ENCODE measurements around the gene SDK1.

SDK1 gene

DNA sequence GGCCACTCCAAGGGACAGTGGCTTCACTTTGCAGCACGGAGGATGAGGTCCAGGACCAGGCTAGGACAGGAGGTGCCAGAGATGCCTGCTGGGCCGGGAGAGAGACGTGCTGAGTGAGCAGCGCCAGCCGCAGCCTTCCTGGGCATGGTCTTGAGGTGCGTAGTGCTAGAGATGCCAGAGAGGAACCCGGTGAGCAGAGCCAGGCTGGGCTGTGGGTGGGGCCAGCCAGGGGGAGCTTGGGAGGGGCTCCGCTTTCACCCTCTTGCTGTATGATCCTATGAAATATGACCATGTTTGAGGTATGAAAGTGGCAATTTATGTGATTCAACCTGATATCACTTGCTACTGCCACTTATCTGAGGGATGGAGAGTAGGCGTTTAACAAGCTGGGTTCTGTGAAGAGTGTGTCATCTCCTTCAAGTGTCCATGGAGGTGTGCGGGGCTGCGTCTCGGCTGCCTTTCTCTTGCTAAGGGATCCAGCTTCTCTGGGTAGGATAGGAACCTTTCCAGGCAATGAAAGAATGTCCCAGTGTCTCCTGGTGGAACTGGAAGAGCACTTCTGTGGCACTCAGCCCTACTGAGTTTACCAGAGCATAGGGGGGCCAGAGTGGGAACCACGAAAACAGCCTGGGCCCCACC lies 862.6 kb downstream of the SDK1 start:
- no peak overlapping the region for H3K4me3 ChIP-seq (ENCODE audit: severe bottlenecking)
- peaks cover 18% of the 10 kb centered on the region for H3K4me1 ChIP-seq (ENCODE audit: insufficient read depth, poor library complexity, severe bottlenecking)
- peaks cover 2% of the 10 kb centered on the region for H3K9me3 ChIP-seq (ENCODE audit: severe bottlenecking)
- TF ChIP-seq, protein P1, sequence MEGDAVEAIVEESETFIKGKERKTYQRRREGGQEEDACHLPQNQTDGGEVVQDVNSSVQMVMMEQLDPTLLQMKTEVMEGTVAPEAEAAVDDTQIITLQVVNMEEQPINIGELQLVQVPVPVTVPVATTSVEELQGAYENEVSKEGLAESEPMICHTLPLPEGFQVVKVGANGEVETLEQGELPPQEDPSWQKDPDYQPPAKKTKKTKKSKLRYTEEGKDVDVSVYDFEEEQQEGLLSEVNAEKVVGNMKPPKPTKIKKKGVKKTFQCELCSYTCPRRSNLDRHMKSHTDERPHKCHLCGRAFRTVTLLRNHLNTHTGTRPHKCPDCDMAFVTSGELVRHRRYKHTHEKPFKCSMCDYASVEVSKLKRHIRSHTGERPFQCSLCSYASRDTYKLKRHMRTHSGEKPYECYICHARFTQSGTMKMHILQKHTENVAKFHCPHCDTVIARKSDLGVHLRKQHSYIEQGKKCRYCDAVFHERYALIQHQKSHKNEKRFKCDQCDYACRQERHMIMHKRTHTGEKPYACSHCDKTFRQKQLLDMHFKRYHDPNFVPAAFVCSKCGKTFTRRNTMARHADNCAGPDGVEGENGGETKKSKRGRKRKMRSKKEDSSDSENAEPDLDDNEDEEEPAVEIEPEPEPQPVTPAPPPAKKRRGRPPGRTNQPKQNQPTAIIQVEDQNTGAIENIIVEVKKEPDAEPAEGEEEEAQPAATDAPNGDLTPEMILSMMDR (IDR thresholded peaks at IDR 0.05; ENCODE audit: poor library complexity, severe bottlenecking): no peak
- no peaks in the 10 kb centered on the region for H3K36me3 ChIP-seq (ENCODE audit: low read depth)
- DNase-seq (ENCODE audit: low spot score) (no peak), ATAC-seq (ENCODE audit: low read depth) (no peak)
- no peaks in the 10 kb centered on the region for H3K27me3 ChIP-seq (ENCODE audit: insufficient read depth, poor library complexity, severe bottlenecking)
- no peak overlapping the region for H3K27ac ChIP-seq (ENCODE audit: poor library complexity, severe bottlenecking)

GRCh38 chr7:4164556-4164955 lies 863.5 kb downstream of the SDK1 start:
- no peak for DNase-seq (ENCODE audit: low spot score)
- Histone ChIP-seq H3K9me3 (ENCODE audit: severe bottlenecking) (no peaks in the 10 kb centered on the region), H3K4me3 (ENCODE audit: severe bottlenecking) (no peak overlapping the region), H3K27me3 (ENCODE audit: insufficient read depth, poor library complexity, severe bottlenecking) (no peaks in the 10 kb centered on the region), H3K4me1 (ENCODE audit: insufficient read depth, poor library complexity, severe bottlenecking) (peaks cover 12% of the 10 kb centered on the region), H3K36me3 (ENCODE audit: low read depth) (no peaks in the 10 kb centered on the region), H3K27ac (ENCODE audit: poor library complexity, severe bottlenecking) (no peak overlapping the region)
- TF ChIP-seq, protein P1 (IDR thresholded peaks at IDR 0.05; ENCODE audit: poor library complexity, severe bottlenecking): no peak
- no peak for ATAC-seq (ENCODE audit: low read depth)

- TF ChIP-seq, protein P1 (IDR thresholded peaks at IDR 0.05; ENCODE audit: poor library complexity, severe bottlenecking): no peak
- H3K27ac ChIP-seq (ENCODE audit: poor library complexity, severe bottlenecking): no peak overlapping the region
- H3K36me3 ChIP-seq (ENCODE audit: low read depth): no peaks in the 10 kb centered on the region
- H3K9me3 ChIP-seq (ENCODE audit: severe bottlenecking): no peaks in the 10 kb centered on the region
- no peak overlapping the region for H3K4me3 ChIP-seq (ENCODE audit: severe bottlenecking)
- ATAC-seq (ENCODE audit: low read depth) (no peak), DNase-seq (ENCODE audit: low spot score) (no peak)
- no peaks in the 10 kb centered on the region for H3K27me3 ChIP-seq (ENCODE audit: insufficient read depth, poor library complexity, severe bottlenecking)
- H3K4me1 ChIP-seq (ENCODE audit: insufficient read depth, poor library complexity, severe bottlenecking): no peaks in the 10 kb centered on the region
Measured at GRCh38 chr7:4166340-4166739, 865.3 kb downstream of the SDK1 start.

DNA sequence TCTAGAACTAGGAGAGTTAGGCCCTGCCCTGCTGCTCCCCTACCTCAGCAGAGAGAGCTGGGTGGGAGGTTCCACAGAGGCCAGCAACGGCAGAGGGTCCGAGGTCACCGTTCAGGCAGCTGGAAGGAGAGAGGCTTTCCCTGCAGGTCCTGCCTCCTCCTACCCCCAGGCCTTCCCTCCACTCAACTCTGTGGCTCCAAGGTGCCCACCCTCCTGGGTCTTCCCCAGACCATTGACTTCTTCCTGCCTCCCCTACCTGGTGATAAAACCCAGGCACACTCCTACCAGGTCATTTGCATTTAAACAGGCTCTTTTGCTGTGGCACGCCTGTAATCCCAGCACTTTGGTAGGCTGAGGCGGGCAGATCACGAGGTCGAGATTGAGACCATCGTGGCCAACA lies 865.8 kb downstream of the SDK1 start:
- no peaks in the 10 kb centered on the region for H3K9me3 ChIP-seq (ENCODE audit: severe bottlenecking)
- ATAC-seq (ENCODE audit: low read depth) (no peak), DNase-seq (ENCODE audit: low spot score) (no peak)
- H3K27ac ChIP-seq (ENCODE audit: poor library complexity, severe bottlenecking): no peak overlapping the region
- no peaks in the 10 kb centered on the region for H3K4me1 ChIP-seq (ENCODE audit: insufficient read depth, poor library complexity, severe bottlenecking)
- H3K4me3 ChIP-seq (ENCODE audit: severe bottlenecking): no peak overlapping the region
- no peaks in the 10 kb centered on the region for H3K36me3 ChIP-seq (ENCODE audit: low read depth)
- H3K27me3 ChIP-seq (ENCODE audit: insufficient read depth, poor library complexity, severe bottlenecking): no peaks in the 10 kb centered on the region
- TF ChIP-seq, protein P1 (IDR thresholded peaks at IDR 0.05; ENCODE audit: poor library complexity, severe bottlenecking): no peak

DNA sequence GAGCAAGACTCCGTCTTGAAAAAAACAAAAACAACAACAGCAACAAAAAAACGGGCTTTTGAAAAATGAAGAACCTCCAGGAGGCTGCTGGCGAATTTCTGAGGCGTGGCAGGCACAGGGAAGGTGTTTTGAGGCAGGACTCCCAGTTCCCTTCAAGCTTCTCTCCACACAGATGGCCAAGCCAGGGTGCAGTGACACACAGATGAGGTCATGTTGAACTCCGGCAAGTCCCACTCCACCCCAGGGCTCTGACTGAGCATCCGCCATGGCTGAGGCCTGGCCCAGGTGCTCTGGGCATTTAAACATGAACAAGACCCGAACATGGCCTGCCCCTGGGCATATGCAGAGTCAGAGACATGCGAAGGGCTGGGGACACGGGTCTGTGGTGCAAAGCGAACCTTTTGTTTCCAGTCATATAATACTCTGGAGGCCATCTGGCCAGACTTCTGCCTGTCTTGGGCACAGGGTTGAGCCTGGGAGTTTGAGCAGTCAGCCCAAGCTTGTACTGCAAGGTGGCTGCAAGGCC lies 866.4 kb downstream of the SDK1 start:
- DNase-seq (ENCODE audit: low spot score) (no peak), ATAC-seq (ENCODE audit: low read depth) (no peak)
- Histone ChIP-seq H3K27ac (ENCODE audit: poor library complexity, severe bottlenecking) (no peak overlapping the region), H3K4me3 (ENCODE audit: severe bottlenecking) (no peak overlapping the region), H3K36me3 (ENCODE audit: low read depth) (no peaks in the 10 kb centered on the region), H3K27me3 (ENCODE audit: insufficient read depth, poor library complexity, severe bottlenecking) (no peaks in the 10 kb centered on the region), H3K4me1 (ENCODE audit: insufficient read depth, poor library complexity, severe bottlenecking) (no peaks in the 10 kb centered on the region), H3K9me3 (ENCODE audit: severe bottlenecking) (no peaks in the 10 kb centered on the region)
- TF ChIP-seq, protein P1 (IDR thresholded peaks at IDR 0.05; ENCODE audit: poor library complexity, severe bottlenecking): no peak

Data from RWPE2 (cell line).